Gastrocnemius medialis (tissue), 4 donors: ENCODE measurements around the gene ATP1B1. TPM values are rescaled to one million over a fixed set of nuclear protein-coding genes. Genes with fewer than 3 reads are reported as not detected.
A peak's percentile ranks its signal among the peaks of the same experiment; 100 is the strongest.

Source experiments
- ATAC-seq, 2 donors: fragments of 150-250 bp; one replicate each; pipeline ENCODE4 v1.9.1; 2016
- DNase-seq, 2 donors: peaks; one replicate each; pipeline ENCODE4 v3.0.0-alpha.2; 2019
- H3K27ac ChIP-seq, 4 donors: fragments of 200-600 bp; sonication (generic); 1 replicate in 1 of 4; 2 replicates in 3 of 4; pipeline ENCODE4 v1.5.1; 2016 to 2018; ENCODE audit warnings: mild to moderate bottlenecking in 2 of 4, moderate library complexity in 1 of 4
- H3K27me3 ChIP-seq, 3 donors: fragments of 200-600 bp; sonication (generic) in 2 of 3; 1 replicate in 1 of 3; 2 replicates in 2 of 3; pipeline versions ENCODE4 v1.5.1 to v1.6.0; 2016 to 2019; ENCODE audit warnings: mild to moderate bottlenecking in 1 of 3, moderate library complexity in 1 of 3
- H3K36me3 ChIP-seq, 2 donors: fragments of 200-600 bp; sonication (generic) in 1 of 2; one replicate each; pipeline ENCODE4 v1.5.1; 2017 to 2018
- H3K4me1 ChIP-seq, 2 donors: fragments of 200-600 bp; sonication (generic) in 1 of 2; one replicate each; pipeline ENCODE4 v1.5.1; 2016 to 2017; ENCODE audit warnings: mild to moderate bottlenecking in 2 of 2
- H3K4me3 ChIP-seq, 4 donors: fragments of 200-600 bp; sonication (generic) in 3 of 4; 1 replicate in 1 of 4; 2 replicates in 3 of 4; pipeline ENCODE4 v1.5.1; 2016 to 2019; ENCODE audit warnings: mild to moderate bottlenecking in 2 of 4
- H3K9me3 ChIP-seq, 3 donors: fragments of 200-600 bp; sonication (generic) in 2 of 3; 1 replicate in 1 of 3; 2 replicates in 2 of 3; pipeline ENCODE4 v1.5.1; 2016 to 2019
- CTCF ChIP-seq, 5 experiments: fragments of 450-650 bp in 3 of 5; fragments of 200-600 bp in 2 of 5; sonication (generic) in 2 of 5; IDR thresholded peaks in 4 of 5; conservative IDR thresholded peaks in 1 of 5; 1 replicate in 4 of 5; 2 replicates in 1 of 5; pipeline ENCODE4 v1.5.1; 2016 to 2019; ENCODE audit warnings: antibody characterized with exemption in 5 of 5, mild to moderate bottlenecking in 3 of 5, moderate library complexity in 3 of 5
- POLR2A ChIP-seq, 2 donors: fragments of 450-650 bp; IDR thresholded peaks; one replicate each; pipeline ENCODE4 v1.6.1; 2017; ENCODE audit warnings: antibody characterized with exemption in 2 of 2, mild to moderate bottlenecking in 2 of 2, moderate library complexity in 2 of 2
- in situ Hi-C, 4 donors: fragments of 200-750 bp; cut with MboI; loops; one replicate each; pipeline versions ENCODE4 v1.15.0 to v1.8.0; 2017; ENCODE audit warnings: low sequenced_read_pairs in 4 of 4
- intact Hi-C: fragments of 100-400 bp; cut with DNase I; formaldehyde crosslinking; loops from one replicate; pipeline ENCODE4 v1.15.1; 2023; ENCODE audit warnings: low total_unique reads
- total RNA-seq, 4 donors: library from RNA; depleted of rRNA; stranded (reverse); fragments of >200 nt; gene quantifications; one replicate each; pipeline versions ENCODE4 v1.1.0 to v1.2.3, GENCODE V29; 2016

Gene ATP1B1
- total RNA-seq, 4 donors from 2014 or later: 111 to 377 (median 324) TPM

- Histone ChIP-seq H3K4me3 (no peak overlapping the region), H3K27me3 (no peaks in the 10 kb centered on the region), H3K4me1 (peaks cover 16 to 46% of the 10 kb centered on the region in 2 donors), H3K27ac (peak overlapping the region; percentile 51 to 99 (median 61)), H3K36me3 (peaks cover 0 to 86% of the 10 kb centered on the region in 2 donors), H3K9me3 (no peaks in the 10 kb centered on the region)
- DNase-seq (no peak), ATAC-seq (no peak)
- TF ChIP-seq POLR2A (IDR thresholded peaks at IDR 0.05) (no peak), CTCF (IDR thresholded peaks at IDR 0.05 in 4 of 5, conservative IDR thresholded peaks at IDR 0.05 in 1 of 5) (no peak)
- in situ Hi-C loops (no loop called here), intact Hi-C loops (no loop called here)
Observed at GRCh38 chr1:169127305-169127704, 20.8 kb downstream of the ATP1B1 start.

- DNase-seq (no peak), ATAC-seq (no peak)
- H3K36me3 ChIP-seq: peaks cover 0 to 82% of the 10 kb centered on the region in 2 donors
- H3K27ac ChIP-seq: peak overlapping the region; percentile 53 to 99 (median 58)
- H3K4me3 ChIP-seq: no peak overlapping the region
- TF ChIP-seq CTCF (IDR thresholded peaks at IDR 0.05 in 4 of 5, conservative IDR thresholded peaks at IDR 0.05 in 1 of 5) (no peak), POLR2A (IDR thresholded peaks at IDR 0.05) (no peak)
- no peaks in the 10 kb centered on the region for H3K9me3 ChIP-seq
- H3K27me3 ChIP-seq: no peaks in the 10 kb centered on the region
- H3K4me1 ChIP-seq: peaks cover 10 to 45% of the 10 kb centered on the region in 2 donors
- in situ Hi-C loops (no loop called here), intact Hi-C loops (no loop called here)
Observed at GRCh38 chr1:169128562-169128961, 22.1 kb downstream of the ATP1B1 start.

GRCh38 chr1:169129109-169129784 lies 22.8 kb downstream of the ATP1B1 start:
- in situ Hi-C loops: no loop called here

GRCh38 chr1:169130683-169131082 lies 24.2 kb downstream of the ATP1B1 start:
- ATAC-seq (no peak), DNase-seq (no peak)
- Histone ChIP-seq H3K27ac (peak overlapping the region in 3 of 4 donors; percentile 54 to 99 (median 63)), H3K4me1 (peaks cover 5 to 29% of the 10 kb centered on the region in 2 donors), H3K36me3 (peaks cover 0 to 62% of the 10 kb centered on the region in 2 donors), H3K27me3 (no peaks in the 10 kb centered on the region), H3K9me3 (no peaks in the 10 kb centered on the region), H3K4me3 (no peak overlapping the region)
- TF ChIP-seq CTCF (IDR thresholded peaks at IDR 0.05 in 4 of 5, conservative IDR thresholded peaks at IDR 0.05 in 1 of 5) (no peak), POLR2A (IDR thresholded peaks at IDR 0.05) (no peak)
- intact Hi-C loops: no loop called here
- in situ Hi-C loops: no loop called here

More at GRCh38 chr1:169129109-169129784, 22.8 kb downstream of the ATP1B1 start:
- intact Hi-C loops: no loop called here
- ATAC-seq: no peak
- H3K27me3 ChIP-seq: no peaks in the 10 kb centered on the region
- peaks cover 10 to 40% of the 10 kb centered on the region in 2 donors for H3K4me1 ChIP-seq
- no peak for DNase-seq
- TF ChIP-seq CTCF (IDR thresholded peaks at IDR 0.05 in 4 of 5, conservative IDR thresholded peaks at IDR 0.05 in 1 of 5) (no peak), POLR2A (IDR thresholded peaks at IDR 0.05) (no peak)
- peak overlapping the region; percentile 53 to 99 (median 58) for H3K27ac ChIP-seq
- H3K36me3 ChIP-seq: peaks cover 0 to 76% of the 10 kb centered on the region in 2 donors
- no peak overlapping the region for H3K4me3 ChIP-seq
- H3K9me3 ChIP-seq: no peaks in the 10 kb centered on the region
